ENCODE measurements around the gene MAGEA3.
"Not testable (repeated sequence)": the region's sequence is repeated elsewhere in the genome, so short reads cannot be mapped to it uniquely, and the experiment has no call there.

DNA sequence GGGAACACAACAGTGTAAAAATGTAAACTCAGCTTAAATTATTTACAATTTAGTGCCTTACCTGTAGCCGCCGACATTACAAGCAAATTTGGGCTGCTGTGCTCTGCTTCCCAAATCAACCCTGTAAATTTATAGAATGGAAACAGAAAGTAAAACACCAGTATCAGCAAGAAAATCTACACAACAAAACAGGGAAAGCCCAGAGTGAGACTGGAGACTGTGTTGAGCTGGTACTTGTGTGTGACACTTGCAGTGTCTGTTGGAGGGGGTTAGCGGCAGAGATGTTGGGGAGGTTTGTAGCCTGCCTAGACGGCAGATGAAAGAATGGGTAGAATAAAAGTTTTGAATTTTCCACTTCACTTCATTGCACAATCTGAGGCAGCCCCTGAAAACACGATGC, 14.6 kb downstream of the MAGEA3 start:
- TF ChIP-seq CTCF, POLR2A (IDR thresholded peaks at IDR 0.05): not testable (repeated sequence)
